PC-3 (cell line): Measurements from ENCODE around the gene FBXW5.

ENCODE experiments used
- EZH2phosphoT487 ChIP-seq: fragments of 300-600 bp; sonication (generic); IDR thresholded peaks from 2 replicates; pipeline ENCODE4 v1.6.1; 2018; ENCODE audit warnings: mild to moderate bottlenecking, antibody characterized with exemption, low read length, borderline replicate concordance
- TF ChIP-seq, protein P1 (sequence below): fragments of 300-600 bp; sonication (generic); conservative IDR thresholded peaks from 2 replicates; pipeline ENCODE4 v1.5.1; 2017; ENCODE audit warnings: antibody characterized with exemption, low read depth, mild to moderate bottlenecking, low read length

DNA sequence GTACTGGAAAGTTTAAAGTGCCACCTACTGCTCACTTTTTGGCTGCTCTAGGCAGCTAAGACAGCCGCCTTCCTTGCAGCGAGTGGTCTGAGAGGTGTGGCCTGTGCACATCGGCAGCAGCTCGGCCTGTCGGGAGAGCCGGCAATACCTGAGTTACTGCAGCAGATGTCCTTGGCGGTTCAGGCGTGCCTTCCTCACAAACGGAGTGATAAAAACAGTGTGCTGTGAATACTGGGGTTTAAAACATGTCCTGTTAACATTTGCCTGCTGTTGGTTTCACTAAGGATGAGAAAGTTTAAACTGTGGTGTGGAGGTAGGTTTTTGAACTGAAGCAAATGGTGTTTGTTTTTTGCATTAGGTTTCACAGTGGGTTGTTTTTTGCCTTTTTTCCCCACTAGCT lies 45.3 kb downstream of the FBXW5 start:
- TF ChIP-seq, protein P1, sequence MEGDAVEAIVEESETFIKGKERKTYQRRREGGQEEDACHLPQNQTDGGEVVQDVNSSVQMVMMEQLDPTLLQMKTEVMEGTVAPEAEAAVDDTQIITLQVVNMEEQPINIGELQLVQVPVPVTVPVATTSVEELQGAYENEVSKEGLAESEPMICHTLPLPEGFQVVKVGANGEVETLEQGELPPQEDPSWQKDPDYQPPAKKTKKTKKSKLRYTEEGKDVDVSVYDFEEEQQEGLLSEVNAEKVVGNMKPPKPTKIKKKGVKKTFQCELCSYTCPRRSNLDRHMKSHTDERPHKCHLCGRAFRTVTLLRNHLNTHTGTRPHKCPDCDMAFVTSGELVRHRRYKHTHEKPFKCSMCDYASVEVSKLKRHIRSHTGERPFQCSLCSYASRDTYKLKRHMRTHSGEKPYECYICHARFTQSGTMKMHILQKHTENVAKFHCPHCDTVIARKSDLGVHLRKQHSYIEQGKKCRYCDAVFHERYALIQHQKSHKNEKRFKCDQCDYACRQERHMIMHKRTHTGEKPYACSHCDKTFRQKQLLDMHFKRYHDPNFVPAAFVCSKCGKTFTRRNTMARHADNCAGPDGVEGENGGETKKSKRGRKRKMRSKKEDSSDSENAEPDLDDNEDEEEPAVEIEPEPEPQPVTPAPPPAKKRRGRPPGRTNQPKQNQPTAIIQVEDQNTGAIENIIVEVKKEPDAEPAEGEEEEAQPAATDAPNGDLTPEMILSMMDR, result no peak
- no peak for TF ChIP-seq EZH2phosphoT487
